Smooth muscle cell (in vitro differentiated cells): ENCODE results near the gene SLX4IP. TPM values are rescaled to one million over a fixed set of nuclear protein-coding genes. Genes with fewer than 3 reads are reported as not detected.

ENCODE experiments used
- DNase-seq: peaks from one replicate; lab custom pipeline; 2025; ENCODE audit not compliant: unreplicated experiment; lab: John Stamatoyannopoulos, UW
- H2AFZ ChIP-seq: fragments of 200-600 bp; sonication (generic); 2 replicates; pipeline ENCODE4 v1.6.0; 2016; ENCODE audit warnings: antibody characterized with exemption, low read depth, mild to moderate bottlenecking
- H3F3A ChIP-seq: fragments of 200-600 bp; sonication (generic); 2 replicates; pipeline ENCODE4 v1.6.0; 2017; ENCODE audit warnings: antibody characterized with exemption, low read depth
- H3K27ac ChIP-seq: fragments of 200-600 bp; sonication (generic); 2 replicates; pipeline ENCODE4 v1.5.1; 2016; ENCODE audit warnings: low read depth, mild to moderate bottlenecking
- H3K27me3 ChIP-seq: fragments of 200-600 bp; sonication (generic); 2 replicates; pipeline ENCODE4 v1.6.1; 2016; ENCODE audit warnings: low read depth, mild to moderate bottlenecking
- H3K36me3 ChIP-seq: fragments of 200-600 bp; sonication (generic); 2 replicates; pipeline ENCODE4 v1.5.1; 2016; ENCODE audit warnings: low read depth
- H3K4me1 ChIP-seq: fragments of 200-600 bp; sonication (generic); 2 replicates; pipeline ENCODE4 v1.5.1; 2016; ENCODE audit warnings: low read depth
- H3K4me2 ChIP-seq: fragments of 200-600 bp; sonication (generic); 2 replicates; pipeline ENCODE4 v1.6.0; 2016; ENCODE audit warnings: mild to moderate bottlenecking
- H3K4me3 ChIP-seq: fragments of 200-600 bp; sonication (generic); 2 replicates; pipeline ENCODE4 v1.5.1; 2016; ENCODE audit warnings: mild to moderate bottlenecking
- H3K79me2 ChIP-seq: fragments of 200-600 bp; sonication (generic); 2 replicates; pipeline ENCODE4 v1.6.0; 2016; ENCODE audit warnings: low read depth, mild to moderate bottlenecking
- H3K9ac ChIP-seq: fragments of 200-600 bp; sonication (generic); 2 replicates; pipeline ENCODE4 v1.6.0; 2016; ENCODE audit warnings: low read depth
- H3K9me3 ChIP-seq: fragments of 200-600 bp; sonication (generic); replicated peaks from 2 replicates; pipeline ENCODE4 v1.5.1; 2016; ENCODE audit warnings: low read depth
- H4K20me1 ChIP-seq: fragments of 200-600 bp; sonication (generic); 2 replicates; pipeline ENCODE4 v1.6.0; 2016; ENCODE audit warnings: low read depth
- CTCF ChIP-seq: fragments of 200-600 bp; sonication (generic); IDR thresholded peaks from 2 replicates; pipeline ENCODE4 v1.5.1; 2017; ENCODE audit warnings: borderline replicate concordance, mild to moderate bottlenecking, antibody characterized with exemption; ENCODE audit not compliant: insufficient read depth, poor library complexity, severe bottlenecking
- WGBS: methylation state at CpG from one replicate; pipeline ENCODE4 v1.1.7; 2016; ENCODE audit warnings: low lambda C conversion rate; 5-methylcytosine and 5-hydroxymethylcytosine counted together
- polyA plus RNA-seq: library from polyadenylated mRNA; unstranded; fragments of >200 nt; fragmentation: Nextera tagmentation; extraction: Ambion mirVana; gene quantifications from 2 replicates; pipeline ENCODE4 v1.2.1, GENCODE V29; 2016
- total RNA-seq: library from RNA; depleted of rRNA; stranded (reverse); fragments of >200 nt; gene quantifications from 2 replicates; pipeline ENCODE4 v1.2.3, GENCODE V29; 2014

Gene SLX4IP
- total and polyA plus RNA-seq, 2 experiments from 2014 or later: 1.2 to 6.2 TPM

- H3K9ac ChIP-seq: no peak overlapping the region
Observed at GRCh38 chr20:10629946-10630650, 195.0 kb downstream of the SLX4IP start.

GRCh38 chr20:10631126-10631525 lies 196.0 kb downstream of the SLX4IP start:
- Histone ChIP-seq H3K27me3 (no peaks in the 10 kb centered on the region), H3K9me3 (no peaks in the 10 kb centered on the region), H3K27ac (no peak overlapping the region), H3K4me1 (peaks cover 69% of the 10 kb centered on the region), H3K4me2 (no peak overlapping the region), H2AFZ (no peak overlapping the region), H3K4me3 (no peak overlapping the region), H3K36me3 (no peaks in the 10 kb centered on the region), H3K79me2 (no peaks in the 10 kb centered on the region), H3K9ac (no peak overlapping the region), H3F3A (peaks cover 5% of the 10 kb centered on the region), H4K20me1 (no peaks in the 10 kb centered on the region)
- TF ChIP-seq CTCF: no peak
- no peak for DNase-seq
- 95% methylated on average over 4 of the region's 4 CpGs for WGBS

More at GRCh38 chr20:10629946-10630650, 195.0 kb downstream of the SLX4IP start:
- Histone ChIP-seq H3K36me3 (no peaks in the 10 kb centered on the region), H2AFZ (no peak overlapping the region), H4K20me1 (no peaks in the 10 kb centered on the region), H3K9me3 (no peaks in the 10 kb centered on the region), H3K4me1 (peaks cover 62% of the 10 kb centered on the region), H3K27ac (no peak overlapping the region), H3K27me3 (no peaks in the 10 kb centered on the region), H3K4me3 (no peak overlapping the region), H3K79me2 (no peaks in the 10 kb centered on the region), H3F3A (peaks cover 7% of the 10 kb centered on the region), H3K4me2 (no peak overlapping the region)
- WGBS: 65% methylated on average over 9 of the region's 9 CpGs
- no peak for TF ChIP-seq CTCF
- no peak for DNase-seq

GRCh38 chr20:10632721-10633509 lies 197.8 kb downstream of the SLX4IP start:
- TF ChIP-seq CTCF: no peak
- Histone ChIP-seq H3K27ac (peak overlapping the region; percentile 30), H3K4me1 (peaks cover 81% of the 10 kb centered on the region), H2AFZ (no peak overlapping the region), H3K4me2 (peak overlapping the region; percentile 43), H3K9me3 (no peaks in the 10 kb centered on the region), H3F3A (peaks cover 18% of the 10 kb centered on the region), H3K9ac (no peak overlapping the region), H3K4me3 (no peak overlapping the region), H4K20me1 (peaks cover 9% of the 10 kb centered on the region), H3K79me2 (peaks cover 3% of the 10 kb centered on the region), H3K36me3 (no peaks in the 10 kb centered on the region), H3K27me3 (no peaks in the 10 kb centered on the region)
- WGBS: 50% methylated on average over 13 of the region's 13 CpGs
- no peak for DNase-seq
